Brain microvascular endothelial cell (primary cell): Measurements from ENCODE around the gene RDH13.

Experiments
- DNase-seq: peaks from one replicate; pipeline ENCODE4 v3.0.0-alpha.2; 2020
- H3K27ac ChIP-seq: fragments of 250-450 bp; sonication (Bioruptor Pico); 2 replicates; pipeline ENCODE4 v1.5.1; 2020; ENCODE audit warnings: mild to moderate bottlenecking, moderate library complexity
- H3K27me3 ChIP-seq: fragments of 250-450 bp; sonication (Bioruptor Pico); replicated peaks from 2 replicates; pipeline ENCODE4 v1.5.1; 2020; ENCODE audit warnings: mild to moderate bottlenecking
- H3K36me3 ChIP-seq: fragments of 250-450 bp; sonication (Bioruptor Pico); replicated peaks from 2 replicates; pipeline ENCODE4 v1.5.1; 2020; ENCODE audit warnings: mild to moderate bottlenecking
- H3K4me3 ChIP-seq: 2 replicates; pipeline ENCODE4 v1.5.1; 2011; ENCODE audit warnings: low read depth, mild to moderate bottlenecking, control low read depth, low read length, moderate library complexity
- CTCF ChIP-seq: IDR thresholded peaks from 2 replicates; pipeline ENCODE4 v1.5.1; 2011; ENCODE audit warnings: low read depth, mild to moderate bottlenecking, moderate library complexity, low read length, control low read depth, inconsistent platforms; ENCODE audit errors: missing control alignments
- in situ Hi-C: cut with HindIII; loops from 2 replicates; pipeline ENCODE4 v1.10.0; 2017; ENCODE audit warnings: low sequenced_read_pairs, low pct_ligation_motif_present

The RDH13 gene

GRCh38 chr19:55097864-55098715, 35.1 kb upstream of the RDH13 start:
- no peak overlapping the region for H3K27ac ChIP-seq
- DNase-seq, result no peak
- peaks cover 50% of the 10 kb centered on the region for H3K36me3 ChIP-seq

GRCh38 chr19:55096061-55096701, 33.2 kb upstream of the RDH13 start:
- no peak for DNase-seq
- Histone ChIP-seq H3K27me3 (no peaks in the 10 kb centered on the region), H3K27ac (no peak overlapping the region), H3K36me3 (peaks cover 49% of the 10 kb centered on the region), H3K4me3 (no peak overlapping the region)
- TF ChIP-seq CTCF, result no peak
- in situ Hi-C loops, result no loop called here

More at GRCh38 chr19:55097864-55098715, 35.1 kb upstream of the RDH13 start:
- H3K4me3 ChIP-seq, result no peak overlapping the region
- no peaks in the 10 kb centered on the region for H3K27me3 ChIP-seq
- TF ChIP-seq CTCF, result no peak
- in situ Hi-C loops, result no loop called here

GRCh38 chr19:55095260-55096060, 32.5 kb upstream of the RDH13 start:
- Histone ChIP-seq H3K4me3 (no peak overlapping the region), H3K27ac (no peak overlapping the region), H3K36me3 (peaks cover 53% of the 10 kb centered on the region), H3K27me3 (no peaks in the 10 kb centered on the region)
- no peak for TF ChIP-seq CTCF
- in situ Hi-C loops, result no loop called here
- DNase-seq, result no peak

GRCh38 chr19:55094456-55095259, 31.7 kb upstream of the RDH13 start:
- in situ Hi-C loops, result no loop called here
- H3K27ac ChIP-seq, result no peak overlapping the region

More at GRCh38 chr19:55094456-55095259, 31.7 kb upstream of the RDH13 start:
- no peak for TF ChIP-seq CTCF
- DNase-seq, result no peak
- Histone ChIP-seq H3K4me3 (no peak overlapping the region), H3K36me3 (peaks cover 56% of the 10 kb centered on the region), H3K27me3 (no peaks in the 10 kb centered on the region)
